Stimulated activated CD8-positive, alpha-beta memory T cell treated with anti-CD3 and anti-CD28 coated beads, Interleukin-4, amount 100 ng/mL, for 1 hour (primary cell): ENCODE measurements around the gene APOO.

Experiments used
- DNase-seq, 2 donors: peaks; one replicate each; pipeline ENCODE4 v3.0.0-alpha.2; 2020; ENCODE audit warnings: low read depth in 2 of 2, low spot score in 1 of 2

APOO gene

GRCh38 chrX:23820235-23820782 is 87.4 kb downstream of the APOO start:
- DNase-seq: no peak

DNA sequence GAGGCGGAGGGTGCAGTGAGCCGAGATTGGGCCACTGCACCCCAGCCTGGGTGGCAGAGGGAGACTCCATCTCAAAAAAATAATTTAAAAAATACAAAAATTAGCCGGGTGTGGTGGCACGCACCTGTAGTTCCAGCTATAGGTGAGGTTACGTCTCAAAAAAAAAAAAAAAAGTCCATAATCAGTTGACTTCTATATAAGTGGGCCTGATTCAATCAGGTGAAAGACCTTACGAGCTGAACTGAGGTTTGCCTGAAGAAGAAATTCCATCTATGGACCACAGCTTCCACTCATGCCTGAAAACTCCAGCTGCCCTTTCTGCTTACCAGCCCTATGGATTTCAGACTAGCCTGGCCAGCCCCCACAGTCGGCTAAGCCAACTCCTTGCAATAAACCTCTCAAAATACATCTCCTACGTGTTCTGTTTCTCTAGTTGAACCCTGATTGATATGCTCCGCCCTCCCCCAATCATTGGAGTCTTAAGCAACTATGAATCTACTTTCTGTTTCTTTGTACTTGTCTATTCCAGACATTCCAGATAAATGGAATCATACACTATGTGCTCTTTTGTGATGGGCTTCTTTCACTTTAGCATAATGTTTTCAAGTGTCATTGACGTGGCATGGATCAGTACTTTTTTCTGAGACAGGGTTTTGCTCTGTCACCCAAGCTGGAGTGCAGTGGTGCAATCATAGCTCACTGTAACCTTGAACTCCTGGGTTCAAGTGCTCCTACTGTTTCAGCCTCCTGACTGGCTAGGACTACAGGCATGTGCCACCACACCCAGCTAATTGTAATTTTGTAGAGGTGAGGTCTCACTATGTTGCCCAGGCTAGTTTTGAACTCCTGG is 88.1 kb downstream of the APOO start:
- no peak for DNase-seq

DNA sequence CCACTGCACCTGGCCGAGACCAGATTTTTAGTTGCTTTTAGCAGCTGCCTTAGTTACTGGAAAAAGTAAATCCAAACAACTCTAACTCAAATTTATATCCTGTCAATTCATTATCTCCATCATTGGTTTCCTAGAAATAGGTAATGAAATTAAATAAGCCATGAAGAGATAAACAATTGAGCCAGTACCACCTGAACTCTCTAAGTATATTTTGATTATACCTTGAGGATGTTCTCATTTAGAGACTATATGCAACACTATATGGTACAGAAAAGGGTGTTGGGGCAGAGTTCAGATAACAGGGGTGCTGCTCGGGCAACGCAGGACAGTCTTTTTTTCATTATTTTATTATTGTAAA is 89.8 kb downstream of the APOO start:
- no peak for DNase-seq

GRCh38 chrX:23816179-23816578 is 91.6 kb downstream of the APOO start:
- DNase-seq: no peak

DNA sequence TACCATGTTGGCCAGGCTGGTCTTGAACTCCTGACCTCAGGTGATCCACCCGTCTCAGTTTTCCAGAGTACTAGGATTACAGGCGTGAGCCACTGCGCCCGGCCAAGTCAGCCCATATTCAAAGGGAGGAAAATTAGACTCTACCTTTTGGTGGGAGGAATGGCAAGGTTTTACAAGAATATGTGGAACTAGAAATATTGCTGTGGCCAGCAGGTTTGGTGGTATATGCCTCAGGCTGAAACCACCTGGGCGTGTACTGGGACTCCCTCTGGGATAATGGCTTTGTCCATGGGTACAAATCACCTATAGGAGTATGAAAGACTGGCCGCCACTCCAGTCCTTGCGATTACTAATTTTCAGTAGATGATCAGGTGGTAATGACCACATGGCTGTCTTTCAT is 92.4 kb downstream of the APOO start:
- no peak for DNase-seq

GRCh38 chrX:23813808-23814207 is 93.9 kb downstream of the APOO start:
- DNase-seq: no peak

DNA sequence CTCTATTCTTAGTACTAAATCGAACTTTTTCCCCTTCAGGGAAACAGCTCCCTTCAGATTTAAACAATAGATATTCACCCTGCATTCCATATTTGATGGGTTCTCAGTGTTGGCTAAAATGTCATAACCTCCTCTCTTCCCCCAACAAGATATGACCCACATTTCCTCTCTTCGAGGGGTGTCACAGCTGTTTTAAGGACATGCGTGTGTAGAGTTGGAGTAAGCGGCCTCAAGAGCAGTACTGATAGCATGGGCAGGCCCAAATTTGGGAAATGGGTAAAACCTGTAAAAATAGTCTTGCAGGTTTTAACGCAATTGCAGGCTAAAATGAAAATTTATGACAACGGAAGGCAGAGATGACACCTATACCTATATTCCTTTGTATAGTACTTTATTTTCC is 96.1 kb downstream of the APOO start:
- no peak for DNase-seq

DNA sequence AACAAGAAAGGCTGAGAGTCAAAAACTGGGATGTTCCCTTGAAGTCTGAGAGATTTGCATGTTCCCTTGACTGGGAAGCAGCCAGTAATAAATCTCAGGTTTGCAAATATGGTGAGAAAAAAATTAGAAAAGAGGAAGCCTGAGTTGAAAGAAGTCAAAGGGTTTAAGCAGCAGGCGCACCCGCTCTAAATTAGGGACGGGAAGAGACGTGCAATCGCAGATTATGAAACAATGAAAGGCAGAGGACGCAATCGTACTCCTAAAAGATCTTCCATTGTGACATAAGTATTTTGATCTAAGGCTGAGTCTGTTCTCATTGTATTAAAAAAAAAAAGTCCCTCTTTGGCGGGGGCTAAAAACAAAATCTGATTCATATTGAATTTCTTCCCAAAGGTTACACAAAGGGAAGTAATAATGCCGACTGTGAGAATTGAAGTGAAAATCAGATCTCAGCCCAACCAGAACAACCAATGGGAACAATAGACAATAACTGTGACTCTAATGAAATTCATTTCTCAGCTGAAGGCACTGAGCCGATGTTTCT is 96.6 kb downstream of the APOO start:
- DNase-seq: no peak

GRCh38 chrX:23810279-23810678 is 97.5 kb downstream of the APOO start:
- no peak for DNase-seq

DNA sequence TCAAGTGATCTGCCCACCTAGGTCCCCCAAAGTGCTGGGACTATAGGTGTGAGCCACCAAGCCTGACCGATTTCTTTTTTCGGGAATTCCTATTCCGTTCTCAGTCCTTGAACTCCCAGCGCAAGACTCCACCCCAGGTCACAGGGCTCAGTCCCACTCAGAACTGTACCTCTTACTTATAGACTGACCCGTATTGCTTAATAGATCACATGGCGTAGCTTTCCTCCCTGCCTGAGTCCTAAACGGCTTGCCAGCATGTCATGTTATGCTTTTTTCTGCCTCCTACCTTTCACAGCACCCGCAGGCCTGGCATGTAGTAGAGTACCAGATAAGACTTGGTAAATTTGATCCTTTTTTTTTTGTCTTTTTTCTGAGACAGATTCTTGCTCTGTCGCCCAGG is 102.3 kb downstream of the APOO start:
- no peak for DNase-seq

- no peak for DNase-seq
Measured at GRCh38 chrX:23804578-23804977, 103.2 kb downstream of the APOO start.

GRCh38 chrX:23803931-23804381 is 103.8 kb downstream of the APOO start:
- no peak for DNase-seq

GRCh38 chrX:23802431-23802830 is 105.3 kb downstream of the APOO start:
- DNase-seq: no peak

GRCh38 chrX:23799469-23800065 is 108.2 kb downstream of the APOO start:
- DNase-seq: no peak

GRCh38 chrX:23797371-23798128 is 110.2 kb downstream of the APOO start:
- DNase-seq: no peak

GRCh38 chrX:23795221-23795620 is 112.5 kb downstream of the APOO start:
- no peak for DNase-seq

GRCh38 chrX:23792861-23793553 is 114.7 kb downstream of the APOO start:
- DNase-seq: no peak

- no peak for DNase-seq
Measured at GRCh38 chrX:23790155-23790497, 117.6 kb downstream of the APOO start.

DNA sequence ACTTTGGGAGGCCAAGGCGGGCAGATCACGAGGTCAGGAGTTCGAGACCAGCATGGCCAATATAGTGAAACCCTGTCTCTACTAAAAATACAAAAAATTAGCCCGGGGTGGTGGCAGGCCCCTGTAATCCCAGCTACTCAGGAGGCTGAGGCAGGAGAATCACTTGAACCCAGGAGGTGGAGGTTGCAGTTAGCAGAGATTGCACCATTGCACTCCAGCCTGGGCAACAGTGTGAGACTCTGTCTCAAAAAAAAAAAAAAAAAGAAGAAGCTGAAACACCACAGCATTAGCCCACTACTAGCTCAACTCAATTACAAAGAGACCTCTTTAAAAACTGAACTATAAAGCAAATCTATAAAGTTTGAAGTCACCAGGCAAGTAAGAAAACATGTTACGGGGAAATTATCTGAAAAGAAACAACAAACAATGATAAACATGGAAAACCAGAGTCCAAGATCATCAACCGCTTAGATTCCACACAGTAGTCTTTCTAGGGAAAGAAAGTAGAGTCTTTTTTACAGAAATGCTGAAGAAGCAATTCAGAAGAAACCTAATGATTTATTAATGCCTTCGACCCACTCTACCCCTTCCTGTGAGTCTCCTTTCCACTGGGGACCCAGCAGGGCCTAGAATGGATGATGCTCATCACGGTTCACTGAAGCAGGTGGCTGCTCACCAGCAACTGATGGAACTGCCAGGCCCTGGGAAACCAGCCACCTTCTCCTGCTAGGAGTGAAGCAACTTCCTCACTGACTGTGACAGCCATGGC is 118.2 kb downstream of the APOO start:
- DNase-seq: no peak

DNA sequence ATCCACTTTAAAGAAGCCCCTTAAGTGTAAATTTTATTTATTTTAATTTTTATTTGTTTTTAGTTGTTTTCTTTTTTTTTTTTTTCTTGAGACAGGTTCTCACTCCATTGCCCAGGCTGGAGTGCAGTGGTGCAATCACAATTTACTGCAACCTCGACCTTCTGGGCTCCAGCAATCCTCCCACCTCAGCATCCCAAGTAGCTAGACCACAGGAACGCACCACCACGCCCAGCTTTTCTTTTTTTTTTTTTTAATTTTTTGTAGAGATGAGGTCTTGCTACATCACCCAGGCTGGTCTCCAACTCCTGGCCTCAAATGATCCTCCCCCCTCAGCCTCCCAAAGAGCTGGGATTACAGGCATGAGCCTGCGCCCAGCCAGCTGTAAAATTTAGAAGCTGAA is 118.8 kb downstream of the APOO start:
- DNase-seq: no peak
